ENCODE data around the gene RUNX3. TPM values are rescaled to one million over a fixed set of nuclear protein-coding genes. Genes with fewer than 3 reads are reported as not detected.

RUNX3 gene
- total and polyA plus RNA-seq, 2 donors (not counting 1 experiment from before 2014, with no cell fraction given): 86.0 to 127 TPM

GRCh38 chr1:24978383-24979032 lies 48.4 kb upstream of the RUNX3 start:
- no peak overlapping the region for H3K4me3 ChIP-seq (ENCODE audit: control extremely low read depth in 1 of 5, extremely low read depth in 1 of 5, insufficient read depth in 1 of 5, low read depth in 2 of 5, low read length in 4 of 5)
- no peak overlapping the region for H3K4me2 ChIP-seq (replicated peaks; ENCODE audit: low read depth, low read length, poor library complexity, severe bottlenecking)
- intact Hi-C loops (cut with micrococcal nuclease): no loop called here
- H3K9ac ChIP-seq (ENCODE audit: low read length): no peak overlapping the region
- TF ChIP-seq CTCF (IDR thresholded peaks at IDR 0.05) (no peak), EZH2 (IDR thresholded peaks at IDR 0.05; ENCODE audit: borderline replicate concordance, insufficient read depth, low read depth, low read length, poor library complexity, severe bottlenecking) (no peak)
- H2AFZ ChIP-seq (ENCODE audit: insufficient read depth, low read depth, low read length, poor library complexity, severe bottlenecking): no peak overlapping the region
- 61% methylated on average over 9 of the region's 9 CpGs for WGBS (ENCODE audit: insufficient coverage)
- H3K4me3 Mint-ChIP-seq: no peak overlapping the region
- peaks cover 0 to 4% (median 0%) of the 10 kb centered on the region in 4 experiments for H3K27me3 ChIP-seq (replicated peaks in 1 of 4; ENCODE audit: control extremely low read depth in 1 of 4, control insufficient read depth in 3 of 4, insufficient read depth in 4 of 4, low read length in 3 of 4)
- H3K9me3 ChIP-seq (ENCODE audit: control extremely low read depth in 1 of 3, control insufficient read depth in 2 of 3, insufficient read depth in 1 of 3, low read length in 2 of 3): peaks cover 13 to 25% (median 21%) of the 10 kb centered on the region in 3 donors
- H3K27me3 Mint-ChIP-seq: peaks cover 3% of the 10 kb centered on the region
- no peaks in the 10 kb centered on the region for H3K4me1 Mint-ChIP-seq
- DNase-seq: no peak
- no peaks in the 10 kb centered on the region for H3K36me3 ChIP-seq (replicated peaks in 1 of 2; ENCODE audit: control extremely low read depth in 1 of 2, control insufficient read depth in 1 of 2, extremely low read depth in 1 of 2, insufficient read depth in 2 of 2, low read length in 1 of 2)
- ATAC-seq (ENCODE audit: low read depth): no peak
- no peak overlapping the region for H3K27ac Mint-ChIP-seq
- H4K20me1 ChIP-seq (ENCODE audit: control insufficient read depth, insufficient read depth, low read length, poor library complexity, severe bottlenecking): no peaks in the 10 kb centered on the region
- H3K9me3 Mint-ChIP-seq (ENCODE audit: insufficient read depth): peaks cover 9% of the 10 kb centered on the region
- H3K27ac ChIP-seq (ENCODE audit: low read length in 2 of 2): no peak overlapping the region
- H3K79me2 ChIP-seq (ENCODE audit: control insufficient read depth, insufficient read depth, low read length): no peaks in the 10 kb centered on the region
- H3K4me1 ChIP-seq (ENCODE audit: control insufficient read depth in 2 of 2, insufficient read depth in 2 of 2, low read length in 2 of 2): no peaks in the 10 kb centered on the region
- ChIA-PET POLR2A (no interaction called here), CTCF (interaction anchor here (1.2 to 2.1 kb wide), 3 partner anchors 9 to 58 kb away, joined by 3 to 7 read pairs (median 4); no protein-coding TSS in a partner anchor)

GRCh38 chr1:24975391-24975790 lies 45.3 kb upstream of the RUNX3 start:
- no peak overlapping the region for H3K4me3 Mint-ChIP-seq

More at GRCh38 chr1:24975391-24975790, 45.3 kb upstream of the RUNX3 start:
- ChIA-PET CTCF (no interaction called here), POLR2A (no interaction called here)
- Mint-ChIP-seq H3K27ac (no peak overlapping the region), H3K9me3 (ENCODE audit: insufficient read depth) (peaks cover 9% of the 10 kb centered on the region), H3K27me3 (peaks cover 3% of the 10 kb centered on the region), H3K4me1 (peaks cover 4% of the 10 kb centered on the region)
- Histone ChIP-seq H3K4me3 (ENCODE audit: control extremely low read depth in 1 of 5, extremely low read depth in 1 of 5, insufficient read depth in 1 of 5, low read depth in 2 of 5, low read length in 4 of 5) (no peak overlapping the region), H3K4me1 (ENCODE audit: control insufficient read depth in 2 of 2, insufficient read depth in 2 of 2, low read length in 2 of 2) (no peaks in the 10 kb centered on the region), H2AFZ (ENCODE audit: insufficient read depth, low read depth, low read length, poor library complexity, severe bottlenecking) (no peak overlapping the region), H3K36me3 (replicated peaks in 1 of 2; ENCODE audit: control extremely low read depth in 1 of 2, control insufficient read depth in 1 of 2, extremely low read depth in 1 of 2, insufficient read depth in 2 of 2, low read length in 1 of 2) (no peaks in the 10 kb centered on the region), H3K9ac (ENCODE audit: low read length) (no peak overlapping the region), H3K79me2 (ENCODE audit: control insufficient read depth, insufficient read depth, low read length) (no peaks in the 10 kb centered on the region), H3K27ac (ENCODE audit: low read length in 2 of 2) (no peak overlapping the region), H3K27me3 (replicated peaks in 1 of 4; ENCODE audit: control extremely low read depth in 1 of 4, control insufficient read depth in 3 of 4, insufficient read depth in 4 of 4, low read length in 3 of 4) (peaks cover 0 to 4% (median 0%) of the 10 kb centered on the region in 4 experiments), H4K20me1 (ENCODE audit: control insufficient read depth, insufficient read depth, low read length, poor library complexity, severe bottlenecking) (no peaks in the 10 kb centered on the region), H3K4me2 (replicated peaks; ENCODE audit: low read depth, low read length, poor library complexity, severe bottlenecking) (no peak overlapping the region), H3K9me3 (ENCODE audit: control extremely low read depth in 1 of 3, control insufficient read depth in 2 of 3, insufficient read depth in 1 of 3, low read length in 2 of 3) (peaks cover 13 to 25% (median 21%) of the 10 kb centered on the region in 3 donors)
- no peak for TF ChIP-seq CTCF (IDR thresholded peaks at IDR 0.05)
- TF ChIP-seq EZH2 (IDR thresholded peaks at IDR 0.05; ENCODE audit: borderline replicate concordance, insufficient read depth, low read depth, low read length, poor library complexity, severe bottlenecking): no peak
- no peak for ATAC-seq (ENCODE audit: low read depth)
- WGBS (ENCODE audit: insufficient coverage): no CpG with 5 or more reads among the region's 2 CpGs
- intact Hi-C loops (cut with micrococcal nuclease): no loop called here
- DNase-seq: no peak
